IPS-18c (cell line): ENCODE measurements around the gene OR8B4.
"Not testable (repeated sequence)": the region's sequence is repeated elsewhere in the genome, so short reads cannot be mapped to it uniquely, and the experiment has no call there.

Experiments used
- H3K4me3 ChIP-seq: 2 replicates; pipeline ENCODE4 v1.7.0; 2013; ENCODE audit warnings: low read depth, mild to moderate bottlenecking, low read length, moderate library complexity; ENCODE audit not compliant: insufficient read depth
- H3K9me3 ChIP-seq: one replicate; pipeline ENCODE4 v1.6.1; 2013; ENCODE audit warnings: mild to moderate bottlenecking, low read length, moderate library complexity; ENCODE audit not compliant: control insufficient read depth, insufficient read depth

The OR8B4 gene

GRCh38 chr11:124434699-124435098 is 10.0 kb upstream of the OR8B4 start:
- H3K9me3 ChIP-seq: peaks cover 4% of the 10 kb centered on the region
- H3K4me3 ChIP-seq: no peak overlapping the region

GRCh38 chr11:124429599-124429998 is 4.9 kb upstream of the OR8B4 start:
- H3K9me3 ChIP-seq: peaks cover 4% of the 10 kb centered on the region

GRCh38 chr11:124421043-124421442 is 3.6 kb downstream of the OR8B4 start:
- Histone ChIP-seq H3K4me3 (no peak overlapping the region), H3K9me3 (no peaks in the 10 kb centered on the region)

More at GRCh38 chr11:124429599-124429998, 4.9 kb upstream of the OR8B4 start:
- no peak overlapping the region for H3K4me3 ChIP-seq

GRCh38 chr11:124415356-124415923 is 9.2 kb downstream of the OR8B4 start:
- Histone ChIP-seq H3K9me3 (no peaks in the 10 kb centered on the region), H3K4me3 (no peak overlapping the region)

- H3K9me3 ChIP-seq: no peaks in the 10 kb centered on the region
- no peak overlapping the region for H3K4me3 ChIP-seq
Observed at GRCh38 chr11:124409906-124410305, 14.8 kb downstream of the OR8B4 start.

- no peaks in the 10 kb centered on the region for H3K9me3 ChIP-seq
- no peak overlapping the region for H3K4me3 ChIP-seq
Observed at GRCh38 chr11:124405581-124405980, 19.1 kb downstream of the OR8B4 start.

GRCh38 chr11:124403186-124403585 is 21.5 kb downstream of the OR8B4 start:
- not testable (repeated sequence) for H3K4me3 ChIP-seq, H3K9me3 ChIP-seq

- H3K9me3 ChIP-seq: no peaks in the 10 kb centered on the region
Observed at GRCh38 chr11:124402326-124402922, 22.2 kb downstream of the OR8B4 start.

GRCh38 chr11:124398924-124399323 is 25.7 kb downstream of the OR8B4 start, which contains the start of gene OR8B3:
Gene OR8B3 (minus strand): TSS chr11:124399024. CDS start chr11:124397351, 1,673 bp downstream.
- H3K4me3 ChIP-seq: no peak within 1 kb of the TSS
- no peaks in the 10 kb centered on the region for H3K9me3 ChIP-seq

More at GRCh38 chr11:124402326-124402922, 22.2 kb downstream of the OR8B4 start:
- H3K4me3 ChIP-seq: no peak overlapping the region

- not testable (repeated sequence) for H3K4me3 ChIP-seq, H3K9me3 ChIP-seq
Observed at GRCh38 chr11:124396847-124397246, 27.8 kb downstream of the OR8B4 start.

GRCh38 chr11:124394408-124394807 is 30.3 kb downstream of the OR8B4 start:
- H3K9me3 ChIP-seq: no peaks in the 10 kb centered on the region
- H3K4me3 ChIP-seq: no peak overlapping the region

GRCh38 chr11:124384399-124384798 is 40.3 kb downstream of the OR8B4 start, which contains the start of gene OR8B2:
Gene OR8B2 (minus strand): TSS chr11:124384499. CDS start chr11:124383343, 1,156 bp downstream.
- Histone ChIP-seq H3K4me3 (no peak within 1 kb of the TSS), H3K9me3 (no peaks in the 10 kb centered on the region)

GRCh38 chr11:124382857-124383256 is 41.8 kb downstream of the OR8B4 start:
- H3K4me3 ChIP-seq, H3K9me3 ChIP-seq: not testable (repeated sequence)

GRCh38 chr11:124380585-124380984 is 44.1 kb downstream of the OR8B4 start:
- Histone ChIP-seq H3K9me3 (no peaks in the 10 kb centered on the region), H3K4me3 (no peak overlapping the region)

- Histone ChIP-seq H3K9me3 (no peaks in the 10 kb centered on the region), H3K4me3 (no peak overlapping the region)
Observed at GRCh38 chr11:124376280-124376679, 48.4 kb downstream of the OR8B4 start.
